GDM1 (cell line): ENCODE data around the gene TJP3.

Experiments
- DNase-seq: peaks from one replicate; lab custom pipeline; 2025; lab: John Stamatoyannopoulos, UW

The TJP3 gene

DNA sequence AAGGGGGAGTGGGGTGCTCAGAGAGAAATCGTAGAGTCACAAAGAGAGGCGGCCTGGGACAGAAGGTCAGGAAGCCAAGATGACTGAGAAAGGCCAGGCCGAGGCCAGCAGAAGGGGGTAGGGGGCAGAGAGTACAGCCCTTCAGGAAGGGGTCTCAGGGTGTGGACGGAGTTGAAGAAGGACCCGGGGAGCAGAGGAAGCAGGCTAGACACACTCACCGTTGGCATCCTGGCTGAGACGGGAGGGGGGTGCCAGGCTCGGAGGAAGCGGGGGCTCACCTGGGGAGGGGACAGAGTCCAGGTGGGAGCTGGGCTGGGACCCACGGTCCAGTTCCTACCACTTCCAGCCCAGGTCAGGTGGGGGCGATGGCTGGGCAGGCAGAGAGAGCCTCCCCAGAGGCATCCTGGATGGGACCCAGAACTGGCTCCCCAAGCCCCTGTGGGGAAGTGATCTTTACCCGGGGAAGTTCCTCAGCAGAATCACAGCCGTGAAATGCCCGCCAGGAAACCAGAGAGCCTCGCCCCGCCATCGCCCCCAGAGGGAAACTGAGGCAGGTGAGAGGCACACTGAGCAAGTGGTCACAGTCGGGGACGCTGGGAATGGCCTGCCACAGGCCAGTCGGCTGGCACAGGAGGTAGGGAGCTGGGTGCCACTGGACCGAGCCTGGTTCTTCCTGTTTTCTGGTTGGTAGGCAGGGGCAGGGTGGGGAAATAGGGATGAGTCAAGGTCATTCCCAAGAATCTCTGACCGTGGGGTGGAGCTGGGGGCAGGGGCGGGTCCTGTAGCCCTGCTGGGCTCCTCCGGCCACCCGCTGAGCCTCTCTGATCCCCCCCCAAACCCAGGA lies 76.6 kb downstream of the TJP3 start:
- DNase-seq: no peak

DNA sequence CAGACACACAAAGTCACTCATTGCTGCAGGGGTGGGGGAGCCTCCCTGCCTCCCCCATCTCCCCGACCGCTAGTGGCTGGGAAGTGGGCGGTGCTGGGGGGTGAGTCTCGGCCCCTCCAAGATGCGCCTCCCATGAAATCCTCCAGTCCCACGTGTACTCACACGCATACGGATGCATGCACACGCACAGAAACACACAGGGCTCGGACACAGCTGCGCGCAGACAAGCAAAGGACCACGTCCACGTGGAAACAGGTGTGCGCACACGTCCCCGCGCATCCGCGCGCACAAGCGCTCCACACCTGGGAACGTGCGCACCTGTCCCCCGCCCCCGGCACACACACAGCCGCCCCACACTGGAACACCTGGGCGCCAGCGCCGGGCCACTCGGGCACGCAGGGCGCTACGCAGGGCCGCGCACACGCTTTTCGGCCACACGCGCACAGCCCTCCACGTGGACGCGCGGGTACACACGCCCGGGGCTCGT lies 77.3 kb downstream of the TJP3 start:
- DNase-seq: no peak

DNA sequence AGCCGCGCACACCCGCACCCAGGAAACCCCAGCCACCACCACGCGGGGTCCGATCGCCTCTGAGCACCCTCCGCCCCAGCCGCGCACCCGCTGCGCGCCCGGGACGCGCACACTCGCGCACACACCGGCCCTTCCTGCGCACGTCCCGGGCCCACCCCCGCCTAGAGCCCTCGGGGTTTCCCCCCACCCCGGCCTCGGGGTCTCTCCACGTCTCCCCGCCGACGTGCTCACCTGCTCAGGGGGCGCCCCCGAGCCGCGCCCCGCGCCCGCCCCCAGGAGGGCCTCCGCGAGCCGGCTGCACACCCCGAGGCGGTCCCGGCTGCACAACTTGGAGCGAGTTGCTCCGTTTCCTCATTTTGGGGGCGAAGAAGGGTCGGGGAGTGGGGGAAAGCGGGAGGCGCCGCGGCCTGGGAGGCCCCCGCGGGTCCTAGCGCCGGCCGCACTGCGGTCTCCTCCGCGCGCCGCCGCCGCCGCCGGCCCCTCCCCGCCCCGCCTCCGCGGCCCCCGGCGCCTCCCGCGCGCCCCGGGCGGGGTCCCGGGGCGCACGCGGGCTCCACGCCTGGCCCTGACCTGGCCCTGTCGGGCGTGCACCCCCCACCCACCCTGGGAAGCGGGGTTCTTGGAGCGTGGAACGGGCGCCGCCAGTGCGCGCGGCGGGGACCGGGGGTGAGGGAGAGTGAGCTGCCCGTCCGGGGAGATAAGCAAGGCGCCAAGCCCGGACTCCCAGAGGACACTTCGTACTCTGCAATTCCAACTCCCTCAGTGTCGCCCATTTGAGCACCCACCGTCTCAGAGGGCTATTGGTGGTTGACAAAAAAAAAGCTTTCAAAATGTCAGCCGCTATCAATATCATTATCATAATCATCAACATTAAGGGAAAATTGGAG lies 78.0 kb downstream of the TJP3 start, which contains the start of gene MATK:
Gene MATK, minus strand, starts transcription at position 444 of the 887 bp plus-strand sequence. CDS start 1,246 bp downstream, outside the sequence.
- peak; percentile 49 for DNase-seq

DNA sequence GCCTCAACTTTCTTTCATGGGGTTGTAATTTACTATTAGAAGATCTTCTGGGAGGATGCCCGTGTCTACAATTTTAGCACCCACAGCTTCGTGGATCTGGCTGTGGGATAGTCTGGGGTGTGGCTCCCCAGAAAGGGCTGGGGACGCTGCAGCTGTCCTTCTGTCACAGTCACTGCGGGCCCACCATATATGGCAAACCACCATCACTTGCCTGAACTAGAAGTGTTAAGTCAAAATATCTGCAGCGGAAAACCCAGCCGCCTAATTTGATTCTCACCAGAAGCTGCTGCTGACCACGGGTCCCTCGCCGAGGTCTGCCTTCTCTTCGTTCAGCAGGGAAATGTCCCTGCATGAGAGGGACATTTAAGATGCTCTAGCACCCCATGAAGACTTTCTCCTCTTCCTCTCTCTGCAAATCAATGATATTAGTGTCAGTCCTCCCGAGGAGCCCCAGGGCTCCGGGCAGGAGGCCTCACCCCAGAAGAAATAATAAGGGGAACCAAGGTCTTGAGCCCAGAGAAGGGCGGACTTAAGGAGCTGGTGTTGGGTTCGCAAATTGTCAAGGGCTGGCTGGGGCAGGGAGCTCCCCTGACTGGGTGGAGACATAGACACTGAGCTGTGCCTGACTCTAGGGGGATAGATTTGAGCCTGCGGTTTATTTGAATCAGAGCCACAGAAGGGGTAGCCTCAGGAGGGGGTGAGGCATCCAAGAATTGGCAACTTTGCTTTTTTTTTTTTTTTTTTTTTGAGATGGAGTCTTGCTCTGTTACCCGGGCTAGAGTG lies 81.0 kb downstream of the TJP3 start:
- no peak for DNase-seq

DNA sequence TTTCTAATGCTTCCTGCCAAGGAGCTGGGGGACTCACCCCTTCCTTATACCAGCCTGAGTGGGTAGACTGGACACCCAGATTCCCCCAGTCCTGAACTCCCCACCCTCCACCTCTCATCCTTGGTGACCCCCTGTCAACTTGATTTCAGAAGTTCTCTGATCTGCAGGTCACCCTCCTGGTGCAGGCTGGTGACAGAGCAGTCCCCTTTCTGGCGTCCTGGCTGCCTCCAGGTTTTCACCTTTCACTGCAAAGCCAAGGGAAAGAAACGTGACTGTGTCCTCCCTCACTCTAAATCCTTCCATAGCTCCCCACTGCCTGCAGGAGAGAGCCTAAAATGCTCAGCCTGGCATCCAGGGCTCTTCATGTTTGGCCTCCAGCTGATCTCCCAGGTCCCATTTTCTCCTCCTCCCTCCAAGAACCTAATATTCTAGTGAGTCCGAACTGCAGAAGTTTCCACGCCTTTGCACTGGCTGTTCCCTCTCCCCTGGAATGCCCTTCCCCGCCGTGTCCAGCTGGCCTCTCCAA lies 82.1 kb downstream of the TJP3 start:
- DNase-seq: no peak

GRCh38 chr19:3790941-3791340 lies 82.8 kb downstream of the TJP3 start:
- DNase-seq: no peak

DNA sequence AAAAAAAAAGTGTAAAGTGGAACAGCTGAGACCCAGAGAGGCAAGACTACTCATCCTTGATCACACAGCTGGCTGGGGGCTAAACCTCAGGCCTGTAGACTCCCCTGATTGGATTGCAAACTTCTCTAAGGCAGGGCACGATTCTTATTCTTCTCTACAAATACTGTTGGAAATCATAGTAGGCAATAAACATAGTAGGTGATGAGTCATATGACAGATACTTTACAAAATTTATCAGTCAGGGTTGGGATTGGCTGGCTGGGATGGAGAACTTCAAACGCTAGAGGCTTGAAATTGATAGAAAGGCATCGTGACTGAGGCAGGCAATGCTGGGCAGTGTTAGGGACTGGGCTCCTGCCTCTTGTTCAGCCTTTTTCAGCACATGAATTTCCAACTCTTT lies 83.9 kb downstream of the TJP3 start:
- DNase-seq: no peak

DNA sequence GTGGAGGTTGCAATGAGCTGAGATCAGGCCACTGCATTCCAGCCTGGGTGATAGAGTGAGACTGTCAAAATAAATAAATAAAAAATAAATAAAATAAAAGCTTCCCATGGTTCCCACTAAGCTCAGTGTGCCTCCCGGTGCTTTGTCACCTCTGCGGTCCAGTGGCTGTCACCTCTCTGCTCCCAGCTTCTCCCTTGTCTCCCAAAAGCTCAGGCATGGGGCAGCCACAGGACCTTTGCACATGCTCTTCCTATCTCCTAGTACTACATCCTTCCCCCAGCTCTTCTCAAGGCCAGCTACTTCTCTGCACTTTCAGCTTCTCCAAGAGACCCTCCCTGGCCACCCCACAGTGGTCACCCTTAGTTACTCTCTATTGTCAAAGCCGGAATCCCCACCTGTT lies 85.6 kb downstream of the TJP3 start:
- no peak for DNase-seq

DNA sequence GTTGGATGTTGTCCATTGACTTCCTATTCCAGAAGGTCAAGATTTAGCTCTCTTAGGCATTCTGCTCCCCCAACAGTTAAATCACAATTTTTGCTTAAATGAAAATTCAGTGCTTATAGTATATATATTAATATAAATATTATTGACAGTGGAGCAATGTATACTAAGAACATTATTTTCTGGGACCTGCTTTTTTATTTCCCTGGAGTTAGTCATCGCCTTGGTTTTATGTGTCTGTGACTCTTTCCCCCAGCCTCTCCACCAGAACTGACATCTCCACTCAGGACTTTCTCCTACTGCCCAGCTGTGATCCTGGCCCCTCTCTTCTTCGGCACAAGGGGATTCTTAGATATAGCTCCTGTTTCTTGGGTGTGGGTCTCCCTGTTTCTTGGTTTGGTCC lies 88.2 kb downstream of the TJP3 start:
- DNase-seq: no peak

- peak; percentile 64 for DNase-seq
Measured at GRCh38 chr19:3798137-3798536, 90.0 kb downstream of the TJP3 start.
